HepG2 (cell line): ENCODE data around the gene ELOVL2. TPM values are rescaled to one million over a fixed set of nuclear protein-coding genes. Genes with fewer than 3 reads are reported as not detected.

Source experiments
- ELF1 ChIP-seq: sonication (generic); formaldehyde crosslinking; IDR thresholded peaks from 2 replicates; pipeline ENCODE4 v1.4.0; 2020; ENCODE audit warnings: missing genetic modification reagents
- EZH2 ChIP-seq: conservative IDR thresholded peaks from 2 replicates; pipeline ENCODE4 v1.6.1; 2012; ENCODE audit warnings: mild to moderate bottlenecking, low read depth, low read length, moderate library complexity
- FOXC1 ChIP-seq: sonication (generic); formaldehyde crosslinking; IDR thresholded peaks from 2 replicates; pipeline ENCODE4 v1.8.0; 2022; ENCODE audit warnings: mild to moderate bottlenecking, missing genetic modification reagents, borderline replicate concordance
- GATAD2A ChIP-seq: IDR thresholded peaks from 2 replicates; pipeline ENCODE4 v1.6.1; 2016
- KLF12 ChIP-seq: sonication (generic); formaldehyde crosslinking; IDR thresholded peaks from 2 replicates; pipeline ENCODE4 v1.4.0; 2020; ENCODE audit warnings: missing genetic modification reagents, borderline replicate concordance
- KLF9 ChIP-seq: IDR thresholded peaks from 2 replicates; pipeline ENCODE4 v1.6.1; 2016; ENCODE audit warnings: low read depth
- NPAS2 ChIP-seq: sonication (generic); formaldehyde crosslinking; IDR thresholded peaks from 2 replicates; pipeline ENCODE4 v1.8.0; 2022; ENCODE audit warnings: mild to moderate bottlenecking, missing genetic modification reagents, borderline replicate concordance
- RFXAP ChIP-seq: sonication (generic); formaldehyde crosslinking; IDR thresholded peaks from 2 replicates; pipeline ENCODE4 v1.4.0; 2020; ENCODE audit warnings: missing genetic modification reagents, borderline replicate concordance
- STAG1 ChIP-seq: sonication (generic); formaldehyde crosslinking; IDR thresholded peaks from 2 replicates; pipeline ENCODE4 v1.4.0; 2020; ENCODE audit warnings: missing genetic modification reagents
- TBL1XR1 ChIP-seq: fragments of 150-350 bp; IDR thresholded peaks from 2 replicates; pipeline ENCODE4 v1.6.1; 2014; ENCODE audit warnings: borderline replicate concordance, low read length; ENCODE audit not compliant: partially characterized antibody
- ZFX ChIP-seq: sonication (generic); formaldehyde crosslinking; IDR thresholded peaks from 2 replicates; pipeline ENCODE4 v1.4.0; 2020; ENCODE audit warnings: mild to moderate bottlenecking, low read depth, missing genetic modification reagents, moderate library complexity
- ZNF224 ChIP-seq: sonication (generic); formaldehyde crosslinking; IDR thresholded peaks from 2 replicates; pipeline ENCODE4 v1.5.0; 2020; ENCODE audit warnings: mild to moderate bottlenecking, missing genetic modification reagents
- ZNF292 ChIP-seq: sonication (generic); formaldehyde crosslinking; IDR thresholded peaks from 2 replicates; pipeline ENCODE4 v1.8.1; 2022; ENCODE audit warnings: mild to moderate bottlenecking, low read depth, missing genetic modification reagents, borderline replicate concordance
- ZNF382 ChIP-seq: sonication (generic); formaldehyde crosslinking; IDR thresholded peaks from 2 replicates; pipeline ENCODE4 v1.5.0; 2020; ENCODE audit warnings: missing genetic modification reagents, mild to moderate bottlenecking, borderline replicate concordance
- ZSCAN25 ChIP-seq: sonication (generic); formaldehyde crosslinking; IDR thresholded peaks from 2 replicates; pipeline ENCODE4 v1.8.0; 2022; ENCODE audit warnings: mild to moderate bottlenecking, missing genetic modification reagents
- polyA plus RNA-seq, 8 experiments: library from polyadenylated mRNA; depleted of rRNA in 3 of 8; stranded (reverse) in 7 of 8; unstranded in 1 of 8; fragments of >200 nt; fragmentation: Illumina TruSeq in 4 of 8; extraction: Trizol in 4 of 8; gene quantifications; 2 replicates each; pipeline versions ENCODE4 v1.2.1 to v1.2.3, GENCODE V29; 2011 to 2016; ENCODE audit warnings: low read depth in 4 of 8, missing spikeins in 1 of 8, mixed read lengths in 1 of 8; ENCODE audit not compliant: insufficient read depth in 1 of 8
- total RNA-seq, 5 experiments: library from RNA; depleted of rRNA; stranded (reverse); fragments of >200 nt; fragmentation: Illumina TruSeq; extraction: Trizol; gene quantifications; 2 replicates each; pipeline ENCODE4 v1.2.3, GENCODE V29; 2016; ENCODE audit warnings: low read depth in 1 of 5
- TF ChIP-seq, protein P1 (sequence below): sonication (generic); formaldehyde crosslinking; IDR thresholded peaks from 2 replicates; pipeline ENCODE4 v1.8.0; 2022; ENCODE audit warnings: mild to moderate bottlenecking, missing genetic modification reagents, moderate library complexity
- TF ChIP-seq, protein P2 (sequence below): sonication (generic); formaldehyde crosslinking; IDR thresholded peaks from 2 replicates; pipeline ENCODE4 v1.5.0; 2020; ENCODE audit warnings: missing genetic modification reagents
- TF ChIP-seq, protein P3 (sequence below): sonication (generic); formaldehyde crosslinking; IDR thresholded peaks from 2 replicates; pipeline ENCODE4 v1.4.0; 2020; ENCODE audit warnings: mild to moderate bottlenecking, missing genetic modification reagents, borderline replicate concordance
- TF ChIP-seq, protein P4 (sequence below): sonication (generic); formaldehyde crosslinking; IDR thresholded peaks from 2 replicates; pipeline ENCODE4 v1.4.0; 2020; ENCODE audit warnings: missing genetic modification reagents, mild to moderate bottlenecking, borderline replicate concordance
- TF ChIP-seq, protein P5 (sequence below): sonication (generic); formaldehyde crosslinking; IDR thresholded peaks from 2 replicates; pipeline ENCODE4 v1.4.0; 2020; ENCODE audit warnings: missing genetic modification reagents; ENCODE audit errors: not compliant biosample characterization

ELOVL2 gene
- total and polyA plus RNA-seq, 2 of the 13 experiments (the other 11 are each of a cell fraction or from before 2014, with no cell fraction given): 43.6 to 65.4 TPM

DNA sequence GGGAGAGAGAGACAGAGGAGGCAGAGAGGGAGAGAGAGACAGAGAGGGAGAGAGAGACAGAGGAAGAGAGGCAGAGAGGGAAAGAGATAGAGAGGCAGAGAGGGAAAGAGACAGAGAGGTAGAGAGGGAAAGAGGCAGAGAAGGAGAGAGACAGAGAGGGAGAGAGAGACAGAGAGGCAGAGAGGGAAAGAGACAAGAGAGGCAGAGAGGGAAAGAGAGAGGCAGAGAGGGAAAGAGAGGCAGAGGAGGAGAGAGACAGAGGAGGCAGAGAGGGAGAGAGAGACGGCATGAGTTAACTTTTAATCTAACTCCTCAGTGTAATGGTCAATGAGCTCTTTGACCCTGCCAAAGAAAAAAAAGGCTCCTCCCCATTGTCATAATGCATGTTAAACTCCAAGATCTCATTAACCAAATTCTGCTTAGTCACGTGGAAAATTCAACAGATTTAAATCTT, 7.1 kb downstream of the ELOVL2 start (continued):
- TF ChIP-seq, protein P1, sequence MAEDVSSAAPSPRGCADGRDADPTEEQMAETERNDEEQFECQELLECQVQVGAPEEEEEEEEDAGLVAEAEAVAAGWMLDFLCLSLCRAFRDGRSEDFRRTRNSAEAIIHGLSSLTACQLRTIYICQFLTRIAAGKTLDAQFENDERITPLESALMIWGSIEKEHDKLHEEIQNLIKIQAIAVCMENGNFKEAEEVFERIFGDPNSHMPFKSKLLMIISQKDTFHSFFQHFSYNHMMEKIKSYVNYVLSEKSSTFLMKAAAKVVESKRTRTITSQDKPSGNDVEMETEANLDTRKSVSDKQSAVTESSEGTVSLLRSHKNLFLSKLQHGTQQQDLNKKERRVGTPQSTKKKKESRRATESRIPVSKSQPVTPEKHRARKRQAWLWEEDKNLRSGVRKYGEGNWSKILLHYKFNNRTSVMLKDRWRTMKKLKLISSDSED (CRISPR knock-in tag): no peak
- no peak for TF ChIP-seq ELF1 (CRISPR knock-in tag)
- TF ChIP-seq, protein P2, sequence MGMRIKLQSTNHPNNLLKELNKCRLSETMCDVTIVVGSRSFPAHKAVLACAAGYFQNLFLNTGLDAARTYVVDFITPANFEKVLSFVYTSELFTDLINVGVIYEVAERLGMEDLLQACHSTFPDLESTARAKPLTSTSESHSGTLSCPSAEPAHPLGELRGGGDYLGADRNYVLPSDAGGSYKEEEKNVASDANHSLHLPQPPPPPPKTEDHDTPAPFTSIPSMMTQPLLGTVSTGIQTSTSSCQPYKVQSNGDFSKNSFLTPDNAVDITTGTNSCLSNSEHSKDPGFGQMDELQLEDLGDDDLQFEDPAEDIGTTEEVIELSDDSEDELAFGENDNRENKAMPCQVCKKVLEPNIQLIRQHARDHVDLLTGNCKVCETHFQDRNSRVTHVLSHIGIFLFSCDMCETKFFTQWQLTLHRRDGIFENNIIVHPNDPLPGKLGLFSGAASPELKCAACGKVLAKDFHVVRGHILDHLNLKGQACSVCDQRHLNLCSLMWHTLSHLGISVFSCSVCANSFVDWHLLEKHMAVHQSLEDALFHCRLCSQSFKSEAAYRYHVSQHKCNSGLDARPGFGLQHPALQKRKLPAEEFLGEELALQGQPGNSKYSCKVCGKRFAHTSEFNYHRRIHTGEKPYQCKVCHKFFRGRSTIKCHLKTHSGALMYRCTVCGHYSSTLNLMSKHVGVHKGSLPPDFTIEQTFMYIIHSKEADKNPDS: no peak
- TF ChIP-seq, protein P3, sequence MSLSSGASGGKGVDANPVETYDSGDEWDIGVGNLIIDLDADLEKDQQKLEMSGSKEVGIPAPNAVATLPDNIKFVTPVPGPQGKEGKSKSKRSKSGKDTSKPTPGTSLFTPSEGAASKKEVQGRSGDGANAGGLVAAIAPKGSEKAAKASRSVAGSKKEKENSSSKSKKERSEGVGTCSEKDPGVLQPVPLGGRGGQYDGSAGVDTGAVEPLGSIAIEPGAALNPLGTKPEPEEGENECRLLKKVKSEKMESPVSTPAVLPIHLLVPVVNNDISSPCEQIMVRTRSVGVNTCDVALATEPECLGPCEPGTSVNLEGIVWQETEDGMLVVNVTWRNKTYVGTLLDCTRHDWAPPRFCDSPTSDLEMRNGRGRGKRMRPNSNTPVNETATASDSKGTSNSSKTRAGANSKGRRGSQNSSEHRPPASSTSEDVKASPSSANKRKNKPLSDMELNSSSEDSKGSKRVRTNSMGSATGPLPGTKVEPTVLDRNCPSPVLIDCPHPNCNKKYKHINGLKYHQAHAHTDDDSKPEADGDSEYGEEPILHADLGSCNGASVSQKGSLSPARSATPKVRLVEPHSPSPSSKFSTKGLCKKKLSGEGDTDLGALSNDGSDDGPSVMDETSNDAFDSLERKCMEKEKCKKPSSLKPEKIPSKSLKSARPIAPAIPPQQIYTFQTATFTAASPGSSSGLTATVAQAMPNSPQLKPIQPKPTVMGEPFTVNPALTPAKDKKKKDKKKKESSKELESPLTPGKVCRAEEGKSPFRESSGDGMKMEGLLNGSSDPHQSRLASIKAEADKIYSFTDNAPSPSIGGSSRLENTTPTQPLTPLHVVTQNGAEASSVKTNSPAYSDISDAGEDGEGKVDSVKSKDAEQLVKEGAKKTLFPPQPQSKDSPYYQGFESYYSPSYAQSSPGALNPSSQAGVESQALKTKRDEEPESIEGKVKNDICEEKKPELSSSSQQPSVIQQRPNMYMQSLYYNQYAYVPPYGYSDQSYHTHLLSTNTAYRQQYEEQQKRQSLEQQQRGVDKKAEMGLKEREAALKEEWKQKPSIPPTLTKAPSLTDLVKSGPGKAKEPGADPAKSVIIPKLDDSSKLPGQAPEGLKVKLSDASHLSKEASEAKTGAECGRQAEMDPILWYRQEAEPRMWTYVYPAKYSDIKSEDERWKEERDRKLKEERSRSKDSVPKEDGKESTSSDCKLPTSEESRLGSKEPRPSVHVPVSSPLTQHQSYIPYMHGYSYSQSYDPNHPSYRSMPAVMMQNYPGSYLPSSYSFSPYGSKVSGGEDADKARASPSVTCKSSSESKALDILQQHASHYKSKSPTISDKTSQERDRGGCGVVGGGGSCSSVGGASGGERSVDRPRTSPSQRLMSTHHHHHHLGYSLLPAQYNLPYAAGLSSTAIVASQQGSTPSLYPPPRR (CRISPR knock-in tag): no peak
- no peak for TF ChIP-seq EZH2
- TF ChIP-seq STAG1: no peak
- TF ChIP-seq KLF12: no peak
- TF ChIP-seq ZSCAN25 (CRISPR knock-in tag): no peak
- TF ChIP-seq RFXAP (CRISPR knock-in tag): no peak
- TF ChIP-seq FOXC1 (CRISPR knock-in tag): no peak
- no peak for TF ChIP-seq ZFX (CRISPR knock-in tag)
- TF ChIP-seq, protein P4, sequence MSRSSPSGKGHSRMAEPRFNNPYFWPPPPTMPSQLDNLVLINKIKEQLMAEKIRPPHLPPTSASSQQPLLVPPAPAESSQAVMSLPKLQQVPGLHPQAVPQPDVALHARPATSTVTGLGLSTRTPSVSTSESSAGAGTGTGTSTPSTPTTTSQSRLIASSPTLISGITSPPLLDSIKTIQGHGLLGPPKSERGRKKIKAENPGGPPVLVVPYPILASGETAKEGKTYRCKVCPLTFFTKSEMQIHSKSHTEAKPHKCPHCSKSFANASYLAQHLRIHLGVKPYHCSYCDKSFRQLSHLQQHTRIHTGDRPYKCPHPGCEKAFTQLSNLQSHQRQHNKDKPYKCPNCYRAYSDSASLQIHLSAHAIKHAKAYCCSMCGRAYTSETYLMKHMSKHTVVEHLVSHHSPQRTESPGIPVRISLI: peak; percentile 91
- no peak for TF ChIP-seq NPAS2 (CRISPR knock-in tag)
- TF ChIP-seq ZNF382 (CRISPR knock-in tag): no peak
- no peak for TF ChIP-seq KLF9 (CRISPR knock-in tag)
- no peak for TF ChIP-seq ZNF292
- no peak for TF ChIP-seq ZNF224 (CRISPR knock-in tag)
- TF ChIP-seq TBL1XR1: no peak
- TF ChIP-seq, protein P5, sequence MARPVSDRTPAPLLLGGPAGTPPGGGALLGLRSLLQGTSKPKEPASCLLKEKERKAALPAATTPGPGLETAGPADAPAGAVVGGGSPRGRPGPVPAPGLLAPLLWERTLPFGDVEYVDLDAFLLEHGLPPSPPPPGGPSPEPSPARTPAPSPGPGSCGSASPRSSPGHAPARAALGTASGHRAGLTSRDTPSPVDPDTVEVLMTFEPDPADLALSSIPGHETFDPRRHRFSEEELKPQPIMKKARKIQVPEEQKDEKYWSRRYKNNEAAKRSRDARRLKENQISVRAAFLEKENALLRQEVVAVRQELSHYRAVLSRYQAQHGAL (CRISPR knock-in tag): no peak
- TF ChIP-seq GATAD2A (CRISPR knock-in tag): peak; percentile 66
